Parathyroid adenoma (tissue), 2 donors: ENCODE measurements around the gene SHISAL2A.

Experiments
- H2AFZ ChIP-seq: fragments of 300-600 bp; sonication (generic); one replicate; pipeline ENCODE4 v1.7.0; 2017; ENCODE audit warnings: antibody characterized with exemption, mild to moderate bottlenecking
- H3K27ac ChIP-seq: fragments of 300-600 bp; sonication (generic); one replicate; pipeline ENCODE4 v1.7.0; 2017
- H3K27me3 ChIP-seq: fragments of 300-600 bp; sonication (generic); one replicate; pipeline ENCODE4 v1.7.0; 2017; ENCODE audit warnings: low read length; ENCODE audit not compliant: control insufficient read depth, insufficient read depth
- H3K36me3 ChIP-seq: fragments of 300-600 bp; sonication (generic); one replicate; pipeline ENCODE4 v1.7.0; 2017; ENCODE audit warnings: low read length; ENCODE audit not compliant: control insufficient read depth, insufficient read depth
- H3K4me1 ChIP-seq: fragments of 300-600 bp; sonication (generic); one replicate; pipeline ENCODE4 v1.7.0; 2017; ENCODE audit warnings: control low read depth
- H3K4me2 ChIP-seq: fragments of 300-600 bp; sonication (generic); one replicate; pipeline ENCODE4 v1.7.0; 2017; ENCODE audit warnings: low read length
- H3K4me3 ChIP-seq: fragments of 300-600 bp; sonication (generic); one replicate; pipeline ENCODE4 v1.7.0; 2017; ENCODE audit warnings: low read depth, low read length
- H3K79me2 ChIP-seq: fragments of 300-600 bp; sonication (generic); one replicate; pipeline ENCODE4 v1.7.0; 2017; ENCODE audit warnings: control low read depth
- H3K9ac ChIP-seq: fragments of 300-600 bp; sonication (generic); one replicate; pipeline ENCODE4 v1.7.0; 2017; ENCODE audit warnings: mild to moderate bottlenecking
- H3K9me3 ChIP-seq: fragments of 300-600 bp; sonication (generic); one replicate; pipeline ENCODE4 v1.7.0; 2017; ENCODE audit warnings: low read length; ENCODE audit not compliant: control insufficient read depth
- TF ChIP-seq, protein P1 (sequence below): fragments of 300-600 bp; sonication (generic); IDR thresholded peaks from one replicate; pipeline ENCODE4 v1.7.0; 2017; ENCODE audit warnings: antibody characterized with exemption, mild to moderate bottlenecking
- donor health status: primary hyperparathyroidism.

Gene SHISAL2A

DNA sequence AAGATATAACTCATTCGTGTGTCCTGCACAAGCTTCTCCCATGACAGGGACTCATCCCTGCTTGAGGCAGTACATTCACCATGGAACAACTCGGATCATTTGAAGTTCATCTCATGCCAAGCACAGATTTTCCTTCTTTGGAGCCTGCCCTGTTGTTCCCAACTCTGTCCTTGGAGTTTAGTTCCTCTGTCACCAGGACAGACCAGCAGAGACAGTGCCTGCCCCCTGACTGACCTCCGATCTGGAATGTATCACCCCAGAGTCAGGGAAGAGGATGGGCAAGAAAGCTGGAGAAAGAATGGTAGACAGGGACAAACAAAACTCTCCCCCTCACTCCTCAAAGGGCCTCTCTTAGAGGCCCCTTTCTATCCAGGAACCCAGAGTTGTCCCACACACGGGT lies 5.0 kb downstream of the SHISAL2A start:
- Histone ChIP-seq H3K9me3 (no peaks in the 10 kb centered on the region), H2AFZ (no peak overlapping the region), H3K79me2 (no peaks in the 10 kb centered on the region), H3K27me3 (peaks cover 5% of the 10 kb centered on the region), H3K4me2 (no peak overlapping the region), H3K27ac (no peak overlapping the region), H3K36me3 (no peaks in the 10 kb centered on the region), H3K9ac (no peak overlapping the region), H3K4me3 (no peak overlapping the region), H3K4me1 (no peaks in the 10 kb centered on the region)
- TF ChIP-seq, protein P1, sequence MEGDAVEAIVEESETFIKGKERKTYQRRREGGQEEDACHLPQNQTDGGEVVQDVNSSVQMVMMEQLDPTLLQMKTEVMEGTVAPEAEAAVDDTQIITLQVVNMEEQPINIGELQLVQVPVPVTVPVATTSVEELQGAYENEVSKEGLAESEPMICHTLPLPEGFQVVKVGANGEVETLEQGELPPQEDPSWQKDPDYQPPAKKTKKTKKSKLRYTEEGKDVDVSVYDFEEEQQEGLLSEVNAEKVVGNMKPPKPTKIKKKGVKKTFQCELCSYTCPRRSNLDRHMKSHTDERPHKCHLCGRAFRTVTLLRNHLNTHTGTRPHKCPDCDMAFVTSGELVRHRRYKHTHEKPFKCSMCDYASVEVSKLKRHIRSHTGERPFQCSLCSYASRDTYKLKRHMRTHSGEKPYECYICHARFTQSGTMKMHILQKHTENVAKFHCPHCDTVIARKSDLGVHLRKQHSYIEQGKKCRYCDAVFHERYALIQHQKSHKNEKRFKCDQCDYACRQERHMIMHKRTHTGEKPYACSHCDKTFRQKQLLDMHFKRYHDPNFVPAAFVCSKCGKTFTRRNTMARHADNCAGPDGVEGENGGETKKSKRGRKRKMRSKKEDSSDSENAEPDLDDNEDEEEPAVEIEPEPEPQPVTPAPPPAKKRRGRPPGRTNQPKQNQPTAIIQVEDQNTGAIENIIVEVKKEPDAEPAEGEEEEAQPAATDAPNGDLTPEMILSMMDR, result no peak

DNA sequence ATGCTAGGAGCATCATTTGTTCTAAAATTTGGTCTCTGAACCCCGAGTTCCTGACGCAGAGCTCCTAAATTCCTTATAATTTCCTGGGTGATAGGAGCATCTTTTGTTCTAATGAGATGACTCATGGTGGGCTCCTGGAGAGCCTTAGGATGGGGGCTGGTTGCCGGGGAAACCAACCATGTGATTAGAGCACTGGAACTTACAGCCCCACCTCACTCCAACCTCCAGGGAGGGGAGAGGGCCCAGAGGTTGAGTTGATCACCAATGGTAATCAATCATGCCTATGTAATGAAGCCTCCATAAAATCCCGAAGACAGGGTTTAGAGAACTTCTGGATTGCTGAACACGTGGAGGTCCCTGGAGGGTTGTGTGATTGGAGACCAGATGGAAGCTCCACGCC lies 7.7 kb downstream of the SHISAL2A start:
- no peaks in the 10 kb centered on the region for H3K27me3 ChIP-seq
- no peak overlapping the region for H3K27ac ChIP-seq
- no peak overlapping the region for H3K4me3 ChIP-seq
- H3K9ac ChIP-seq, result no peak overlapping the region
- TF ChIP-seq, protein P1, result no peak
- H3K79me2 ChIP-seq, result no peaks in the 10 kb centered on the region
- H3K36me3 ChIP-seq, result no peaks in the 10 kb centered on the region
- no peak overlapping the region for H3K4me2 ChIP-seq
- no peak overlapping the region for H2AFZ ChIP-seq
- no peaks in the 10 kb centered on the region for H3K9me3 ChIP-seq
- no peaks in the 10 kb centered on the region for H3K4me1 ChIP-seq

DNA sequence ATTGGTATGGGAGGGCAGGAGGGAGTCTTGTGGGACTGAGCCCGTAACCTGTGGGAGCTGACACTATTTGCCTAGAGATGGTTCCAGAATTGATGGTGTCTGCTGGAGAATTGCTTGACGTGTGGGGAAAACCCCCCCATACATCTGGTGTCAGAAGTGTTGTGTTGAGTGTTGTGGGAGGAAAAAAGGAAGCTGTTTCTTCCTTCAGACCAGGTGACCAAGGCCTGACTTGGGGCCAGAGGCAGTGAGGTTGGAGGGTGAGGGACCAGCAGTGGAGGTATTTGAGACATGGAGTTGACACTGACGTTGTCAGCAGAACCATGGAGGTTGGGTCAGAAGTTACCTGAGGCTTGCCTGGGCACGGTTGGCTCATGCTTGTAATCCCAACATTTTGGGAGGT lies 8.3 kb downstream of the SHISAL2A start:
- H3K4me2 ChIP-seq, result no peak overlapping the region
- no peaks in the 10 kb centered on the region for H3K79me2 ChIP-seq
- no peaks in the 10 kb centered on the region for H3K27me3 ChIP-seq
- no peak overlapping the region for H3K27ac ChIP-seq
- H3K4me1 ChIP-seq, result no peaks in the 10 kb centered on the region
- H3K4me3 ChIP-seq, result no peak overlapping the region
- no peak overlapping the region for H3K9ac ChIP-seq
- TF ChIP-seq, protein P1, result no peak
- no peak overlapping the region for H2AFZ ChIP-seq
- no peaks in the 10 kb centered on the region for H3K36me3 ChIP-seq
- H3K9me3 ChIP-seq, result no peaks in the 10 kb centered on the region

DNA sequence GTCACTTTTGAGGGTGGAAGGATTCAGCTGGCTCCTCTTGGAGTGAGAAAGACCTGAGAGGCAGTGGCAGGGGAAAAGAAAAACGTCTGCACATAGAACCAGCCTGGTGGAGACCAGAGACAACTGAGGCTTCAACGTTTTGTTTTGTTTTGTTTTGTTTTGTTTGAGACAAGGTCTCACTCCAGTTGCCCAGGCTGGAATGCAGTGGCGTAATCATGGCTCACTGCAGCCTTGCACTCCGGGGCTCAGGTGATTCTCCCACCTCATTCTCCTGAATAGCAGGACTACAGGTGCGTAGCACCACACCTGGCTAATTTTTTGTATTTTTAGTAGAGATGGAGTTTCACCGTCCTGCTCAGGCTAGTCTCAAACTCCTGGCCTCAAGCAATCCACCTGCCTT lies 12.3 kb downstream of the SHISAL2A start:
- H3K36me3 ChIP-seq, result no peaks in the 10 kb centered on the region
- H3K79me2 ChIP-seq, result no peaks in the 10 kb centered on the region
- no peak overlapping the region for H3K9ac ChIP-seq
- no peak overlapping the region for H3K4me3 ChIP-seq
- no peak overlapping the region for H2AFZ ChIP-seq
- H3K9me3 ChIP-seq, result no peaks in the 10 kb centered on the region
- no peaks in the 10 kb centered on the region for H3K27me3 ChIP-seq
- H3K4me2 ChIP-seq, result no peak overlapping the region
- TF ChIP-seq, protein P1, result no peak
- H3K4me1 ChIP-seq, result no peaks in the 10 kb centered on the region
- no peak overlapping the region for H3K27ac ChIP-seq

DNA sequence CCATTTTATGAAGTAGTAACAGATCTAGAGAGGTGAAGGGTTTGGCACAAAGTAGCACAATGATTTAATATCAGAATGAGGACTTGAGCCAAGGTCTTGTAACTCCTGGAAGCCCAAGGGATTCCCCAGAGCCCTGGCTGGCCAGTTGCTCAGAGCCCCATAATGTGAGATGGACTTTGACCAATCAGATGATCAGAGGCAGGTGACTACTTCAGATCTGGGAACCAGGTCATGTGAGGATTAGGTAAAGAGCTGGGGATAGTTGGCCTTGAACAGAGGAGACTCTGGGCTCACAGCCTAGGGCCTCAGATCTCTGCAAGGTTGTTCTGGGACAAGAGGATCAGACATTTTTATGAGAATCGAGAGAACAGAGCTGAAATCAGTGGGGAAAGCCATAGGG lies 18.9 kb downstream of the SHISAL2A start:
- no peaks in the 10 kb centered on the region for H3K27me3 ChIP-seq
- no peak overlapping the region for H3K4me2 ChIP-seq
- no peaks in the 10 kb centered on the region for H3K9me3 ChIP-seq
- no peaks in the 10 kb centered on the region for H3K36me3 ChIP-seq
- H2AFZ ChIP-seq, result no peak overlapping the region
- H3K27ac ChIP-seq, result no peak overlapping the region
- no peaks in the 10 kb centered on the region for H3K4me1 ChIP-seq
- no peak overlapping the region for H3K9ac ChIP-seq
- no peaks in the 10 kb centered on the region for H3K79me2 ChIP-seq
- H3K4me3 ChIP-seq, result no peak overlapping the region
- TF ChIP-seq, protein P1, result no peak
